ENCODE measurements around the gene RUBCNL.

DNA sequence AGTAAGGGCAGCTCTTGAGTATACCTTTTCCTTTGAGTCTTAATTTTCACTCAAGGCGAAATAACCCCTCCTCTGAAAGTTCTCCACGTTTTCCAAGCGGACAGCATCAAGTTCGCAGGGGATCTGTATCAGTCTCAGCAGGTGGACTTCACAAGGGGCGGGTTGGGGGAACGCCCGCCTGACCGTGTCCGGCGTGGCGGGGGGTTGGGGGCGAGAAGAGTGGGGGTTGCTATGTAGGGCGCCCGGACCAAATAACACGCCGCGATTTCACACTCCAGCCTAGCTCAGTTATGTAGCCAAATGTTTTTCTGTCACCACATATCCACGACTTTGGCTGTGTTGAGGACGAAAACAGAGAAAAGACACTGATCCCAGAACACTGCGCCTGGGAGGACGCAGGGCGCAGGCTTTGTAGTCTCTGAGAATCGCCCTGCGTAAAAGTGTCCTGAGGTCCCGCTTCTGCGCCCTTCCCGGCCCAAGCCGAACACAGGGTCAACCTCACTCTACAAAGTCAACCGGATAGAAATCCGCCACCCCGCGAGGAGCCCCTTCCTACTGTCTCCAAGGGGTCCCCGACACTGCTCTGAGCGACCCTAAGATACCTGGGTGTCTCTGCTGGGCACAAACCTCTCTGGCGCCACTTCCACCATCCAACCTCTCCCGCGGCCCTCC, 524 bp downstream of the RUBCNL start:
- TF ChIP-seq, protein P1, sequence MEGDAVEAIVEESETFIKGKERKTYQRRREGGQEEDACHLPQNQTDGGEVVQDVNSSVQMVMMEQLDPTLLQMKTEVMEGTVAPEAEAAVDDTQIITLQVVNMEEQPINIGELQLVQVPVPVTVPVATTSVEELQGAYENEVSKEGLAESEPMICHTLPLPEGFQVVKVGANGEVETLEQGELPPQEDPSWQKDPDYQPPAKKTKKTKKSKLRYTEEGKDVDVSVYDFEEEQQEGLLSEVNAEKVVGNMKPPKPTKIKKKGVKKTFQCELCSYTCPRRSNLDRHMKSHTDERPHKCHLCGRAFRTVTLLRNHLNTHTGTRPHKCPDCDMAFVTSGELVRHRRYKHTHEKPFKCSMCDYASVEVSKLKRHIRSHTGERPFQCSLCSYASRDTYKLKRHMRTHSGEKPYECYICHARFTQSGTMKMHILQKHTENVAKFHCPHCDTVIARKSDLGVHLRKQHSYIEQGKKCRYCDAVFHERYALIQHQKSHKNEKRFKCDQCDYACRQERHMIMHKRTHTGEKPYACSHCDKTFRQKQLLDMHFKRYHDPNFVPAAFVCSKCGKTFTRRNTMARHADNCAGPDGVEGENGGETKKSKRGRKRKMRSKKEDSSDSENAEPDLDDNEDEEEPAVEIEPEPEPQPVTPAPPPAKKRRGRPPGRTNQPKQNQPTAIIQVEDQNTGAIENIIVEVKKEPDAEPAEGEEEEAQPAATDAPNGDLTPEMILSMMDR (conservative IDR thresholded peaks at IDR 0.05; ENCODE audit: low read depth, low read length) = no peak
- TF ChIP-seq EZH2 (IDR thresholded peaks at IDR 0.05; ENCODE audit: low read length, unreplicated experiment) (no peak), EZH2phosphoT487 (IDR thresholded peaks at IDR 0.05; ENCODE audit: borderline replicate concordance, low read length) (no peak)

Measured in PC-3 (cell line).